ENCODE data around the gene TBCK.

DNA sequence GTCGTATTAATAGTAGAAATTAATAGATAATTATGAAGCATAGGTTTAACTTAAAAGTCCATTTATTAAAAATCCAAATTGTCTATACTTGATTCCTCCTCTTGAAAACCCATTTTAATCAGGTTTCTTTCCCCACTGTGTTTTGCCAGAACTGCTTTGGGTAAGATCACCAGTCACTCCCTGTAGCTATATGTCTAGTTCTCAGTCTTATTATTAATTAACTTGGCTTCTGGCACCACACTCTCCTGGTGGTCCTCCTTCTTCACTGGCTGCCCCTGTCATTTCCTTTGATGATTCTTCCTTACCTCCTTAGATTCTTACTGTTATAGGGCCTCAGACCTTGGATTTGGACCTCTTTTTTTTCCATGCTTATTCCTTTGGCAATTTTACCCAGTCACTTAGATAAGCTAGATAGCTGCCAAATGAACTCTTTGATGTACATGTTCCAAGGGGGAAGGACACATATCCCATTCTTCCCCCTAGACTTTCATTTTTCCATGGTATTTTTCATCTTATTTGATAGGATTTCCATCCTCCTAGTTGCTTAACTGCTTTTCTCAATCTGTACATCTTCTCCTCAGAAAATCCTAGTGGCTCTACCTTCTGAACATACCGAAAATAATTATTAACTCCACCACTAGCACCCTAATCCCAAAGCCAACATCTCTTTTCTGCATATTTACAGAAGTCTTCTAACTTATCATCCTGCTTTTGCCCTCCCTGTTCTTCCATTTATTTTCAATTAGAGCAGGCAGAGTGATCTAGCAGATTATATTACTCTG, 28.0 kb upstream of the TBCK start:
- no peak for TF ChIP-seq GATA2 (IDR thresholded peaks at IDR 0.05; ENCODE audit: low read depth, low read length)
- TF ChIP-seq GATA3 (IDR thresholded peaks at IDR 0.05; ENCODE audit: low read depth, low read length), result no peak

Data from SH-SY5Y (cell line).